ENCODE measurements around the gene HJV. TPM values are rescaled to one million over a fixed set of nuclear protein-coding genes. Genes with fewer than 3 reads are reported as not detected.

The HJV gene
- total and polyA plus RNA-seq, 2 of the 8 experiments (the other 6 are each of a cell fraction or from before 2014, with no cell fraction given) = 0.32 to 0.70 TPM

GRCh38 chr1:146001709-146002108 is 19.8 kb downstream of the HJV start:
- no peaks in the 10 kb centered on the region for H3K36me3 ChIP-seq (ENCODE audit: control insufficient read depth in 2 of 4, insufficient read depth in 4 of 4, low read length in 3 of 4)
- H3K4me2 ChIP-seq (ENCODE audit: insufficient read depth in 1 of 2, low read depth in 2 of 2, low read length in 2 of 2) = no peak overlapping the region
- no peak overlapping the region for H3K9ac ChIP-seq (replicated peaks in 1 of 4; ENCODE audit: extremely low read depth in 1 of 4, low read depth in 3 of 4, low read length in 3 of 4)
- peaks cover 7% of the 10 kb centered on the region for H3K23me2 ChIP-seq (ENCODE audit: low read depth, low read length)
- H4K8ac ChIP-seq (ENCODE audit: extremely low read depth, insufficient read depth, low read length) = no peak overlapping the region
- H2BK12ac ChIP-seq (ENCODE audit: low read depth, low read length) = no peak overlapping the region
- H3K27ac ChIP-seq (ENCODE audit: low read depth, low read length) = no peak overlapping the region
- H3K27me3 ChIP-seq (replicated peaks in 1 of 4; ENCODE audit: control insufficient read depth in 3 of 4, extremely low read depth in 1 of 4, insufficient read depth in 3 of 4, low read length in 3 of 4) = no peaks in the 10 kb centered on the region
- H2BK5ac ChIP-seq (ENCODE audit: low read depth, low read length) = no peak overlapping the region
- no peak overlapping the region for H3K18ac ChIP-seq (ENCODE audit: extremely low read depth, low read length)
- H3K14ac ChIP-seq (ENCODE audit: insufficient read length) = no peak overlapping the region
- no peak overlapping the region for H3K4ac ChIP-seq (replicated peaks; ENCODE audit: insufficient read length, low read depth, low read length)
- no peak for DNase-seq (ENCODE audit: low read depth in 1 of 2, low spot score in 2 of 2)
- no peak overlapping the region for H2BK120ac ChIP-seq (replicated peaks; ENCODE audit: low read depth, low read length)
- H3K56ac ChIP-seq (replicated peaks; ENCODE audit: insufficient read length, low read depth, low read length) = no peak overlapping the region
- no peak for TF ChIP-seq PHF8 (conservative IDR thresholded peaks at IDR 0.05; ENCODE audit: low read depth, low read length)
- TF ChIP-seq EZH2 (IDR thresholded peaks at IDR 0.05; ENCODE audit: low read depth, low read length, severe bottlenecking) = no peak
- H2AK5ac ChIP-seq (ENCODE audit: low read depth, low read length) = no peak overlapping the region
- no peak overlapping the region for H3K4me3 ChIP-seq (ENCODE audit: extremely low read depth in 1 of 4, insufficient read depth in 2 of 4, low read depth in 3 of 4, low read length in 4 of 4)
- no peaks in the 10 kb centered on the region for H3K9me3 ChIP-seq (ENCODE audit: insufficient read depth in 2 of 2, low read depth in 1 of 2, low read length in 1 of 2)
- no peak overlapping the region for H4K5ac ChIP-seq (ENCODE audit: insufficient read length, low read depth, low read length)
- H3K79me1 ChIP-seq (ENCODE audit: low read depth, low read length) = no peaks in the 10 kb centered on the region
- H3K79me2 ChIP-seq (ENCODE audit: control insufficient read depth in 1 of 2, insufficient read depth in 2 of 2, low read length in 2 of 2) = no peaks in the 10 kb centered on the region
- no peaks in the 10 kb centered on the region for H4K20me1 ChIP-seq (replicated peaks in 1 of 2; ENCODE audit: control insufficient read depth in 1 of 2, insufficient read depth in 2 of 2, low read length in 2 of 2)
- WGBS, 2 experiments (ENCODE audit: extremely low coverage in 1 of 2, insufficient coverage in 1 of 2, insufficient read length in 1 of 2, insufficient replicate concordance in 2 of 2, low coverage in 1 of 2, low lambda C conversion rate in 2 of 2, missing lambda C conversion rate in 1 of 2) = 91% methylated on average over 2 of the region's 2 CpGs; no CpG with 5 or more reads in 1 of the 2 experiments
- CTCF ChIA-PET (ENCODE audit: partially characterized antibody) = interaction anchor here (0.7 to 4.5 kb wide), 2 partner anchors 23 to 107 kb away, joined by 4 to 40 read pairs; no protein-coding TSS in a partner anchor
- no peak overlapping the region for H4K91ac ChIP-seq (replicated peaks; ENCODE audit: insufficient read length, low read length)
- POLR2A ChIA-PET (ENCODE audit: partially characterized antibody) = interaction anchor here (0.8 to 1.2 kb wide), 3 partner anchors 12 to 33 kb away, joined by 3 to 5 read pairs (median 3); no protein-coding TSS in a partner anchor
- no peak overlapping the region for H2AFZ ChIP-seq (ENCODE audit: low read length)
- peaks cover 0 to 8% (median 6%) of the 10 kb centered on the region in 4 experiments; a peak in 3 of 7 replicates for H3K4me1 ChIP-seq (replicated peaks in 1 of 4; ENCODE audit: control insufficient read depth in 3 of 4, insufficient read depth in 4 of 4, low read length in 3 of 4)
- H3K23ac ChIP-seq (ENCODE audit: insufficient read length) = no peak overlapping the region
- FAIRE-seq = no peak
- no peak overlapping the region for H2BK20ac ChIP-seq (ENCODE audit: low read length)
- no peak overlapping the region for H2BK15ac ChIP-seq (ENCODE audit: low read length)
